Chondrocyte (in vitro differentiated cells): ENCODE results near the gene SPATA21. TPM values are rescaled to one million over a fixed set of nuclear protein-coding genes. Genes with fewer than 3 reads are reported as not detected.
A peak's percentile ranks its signal among the peaks of the same experiment; 100 is the strongest.
"Not testable (repeated sequence)": the region's sequence is repeated elsewhere in the genome, so short reads cannot be mapped to it uniquely, and the experiment has no call there.

Experiments
- DNase-seq: peaks from one replicate; pipeline ENCODE4 v3.0.0; 2021; ENCODE audit warnings: mixed read lengths, low spot score
- H3K27ac Mint-ChIP-seq: one replicate; pipeline ENCODE4 v1.8.0; 2021; ENCODE audit warnings: mild to moderate bottlenecking, moderate library complexity, mixed read lengths; ENCODE audit not compliant: unreplicated experiment
- H3K27me3 Mint-ChIP-seq: 2 replicates; pipeline ENCODE4 v1.8.0; 2021; ENCODE audit warnings: low read depth, mixed read lengths
- H3K36me3 Mint-ChIP-seq: 2 replicates; pipeline ENCODE4 v1.8.0; 2021; ENCODE audit warnings: low read depth, mixed read lengths
- H3K4me1 Mint-ChIP-seq: 2 replicates; pipeline ENCODE4 v1.8.0; 2021; ENCODE audit warnings: low read depth, mild to moderate bottlenecking, mixed read lengths
- H3K4me3 Mint-ChIP-seq: one replicate; pipeline ENCODE4 v1.8.0; 2021; ENCODE audit warnings: mild to moderate bottlenecking, moderate library complexity, mixed read lengths; ENCODE audit not compliant: unreplicated experiment
- H3K9me3 Mint-ChIP-seq: 2 replicates; pipeline ENCODE4 v1.8.0; 2021; ENCODE audit warnings: low read depth, mixed read lengths
- total RNA-seq: library from RNA; stranded (reverse); gene quantifications from 3 replicates; pipeline ENCODE4 v1.2.1, GENCODE V29; 2021
- TF ChIP-seq, protein P1 (sequence below): fragments of 200-600 bp; sonication (generic); IDR thresholded peaks from 2 replicates; pipeline ENCODE4 v1.5.0; 2021; ENCODE audit warnings: antibody characterized with exemption, mild to moderate bottlenecking, moderate library complexity

The SPATA21 gene
- total RNA-seq, 1 donor from 2014 or later = not detected

DNA sequence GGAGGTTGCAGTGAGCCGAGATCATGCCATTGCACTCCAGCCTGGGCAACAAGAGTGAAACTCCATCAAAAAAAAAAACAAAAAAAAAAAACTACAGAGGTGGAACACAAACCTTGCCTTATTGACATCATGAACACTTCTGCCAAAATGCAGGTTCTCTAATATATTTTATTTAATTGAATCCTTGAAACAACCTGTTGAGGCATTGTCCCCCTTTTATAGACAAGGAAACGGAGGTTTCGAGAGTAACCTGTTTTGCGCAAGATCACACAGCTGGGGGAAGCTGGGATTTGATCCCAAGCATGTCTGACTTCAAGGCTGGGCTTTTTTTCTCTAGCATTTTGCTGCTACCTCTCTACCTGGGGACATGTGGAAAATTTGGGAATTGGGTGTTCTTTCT, 67.4 kb downstream of the SPATA21 start:
- H3K27me3 Mint-ChIP-seq = no peaks in the 10 kb centered on the region
- TF ChIP-seq, protein P1, sequence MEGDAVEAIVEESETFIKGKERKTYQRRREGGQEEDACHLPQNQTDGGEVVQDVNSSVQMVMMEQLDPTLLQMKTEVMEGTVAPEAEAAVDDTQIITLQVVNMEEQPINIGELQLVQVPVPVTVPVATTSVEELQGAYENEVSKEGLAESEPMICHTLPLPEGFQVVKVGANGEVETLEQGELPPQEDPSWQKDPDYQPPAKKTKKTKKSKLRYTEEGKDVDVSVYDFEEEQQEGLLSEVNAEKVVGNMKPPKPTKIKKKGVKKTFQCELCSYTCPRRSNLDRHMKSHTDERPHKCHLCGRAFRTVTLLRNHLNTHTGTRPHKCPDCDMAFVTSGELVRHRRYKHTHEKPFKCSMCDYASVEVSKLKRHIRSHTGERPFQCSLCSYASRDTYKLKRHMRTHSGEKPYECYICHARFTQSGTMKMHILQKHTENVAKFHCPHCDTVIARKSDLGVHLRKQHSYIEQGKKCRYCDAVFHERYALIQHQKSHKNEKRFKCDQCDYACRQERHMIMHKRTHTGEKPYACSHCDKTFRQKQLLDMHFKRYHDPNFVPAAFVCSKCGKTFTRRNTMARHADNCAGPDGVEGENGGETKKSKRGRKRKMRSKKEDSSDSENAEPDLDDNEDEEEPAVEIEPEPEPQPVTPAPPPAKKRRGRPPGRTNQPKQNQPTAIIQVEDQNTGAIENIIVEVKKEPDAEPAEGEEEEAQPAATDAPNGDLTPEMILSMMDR = no peak
- no peak overlapping the region for H3K4me3 Mint-ChIP-seq
- no peak overlapping the region for H3K27ac Mint-ChIP-seq
- peaks cover 54% of the 10 kb centered on the region for H3K4me1 Mint-ChIP-seq
- H3K9me3 Mint-ChIP-seq = no peaks in the 10 kb centered on the region
- H3K36me3 Mint-ChIP-seq = peaks cover 3% of the 10 kb centered on the region
- no peak for DNase-seq

DNA sequence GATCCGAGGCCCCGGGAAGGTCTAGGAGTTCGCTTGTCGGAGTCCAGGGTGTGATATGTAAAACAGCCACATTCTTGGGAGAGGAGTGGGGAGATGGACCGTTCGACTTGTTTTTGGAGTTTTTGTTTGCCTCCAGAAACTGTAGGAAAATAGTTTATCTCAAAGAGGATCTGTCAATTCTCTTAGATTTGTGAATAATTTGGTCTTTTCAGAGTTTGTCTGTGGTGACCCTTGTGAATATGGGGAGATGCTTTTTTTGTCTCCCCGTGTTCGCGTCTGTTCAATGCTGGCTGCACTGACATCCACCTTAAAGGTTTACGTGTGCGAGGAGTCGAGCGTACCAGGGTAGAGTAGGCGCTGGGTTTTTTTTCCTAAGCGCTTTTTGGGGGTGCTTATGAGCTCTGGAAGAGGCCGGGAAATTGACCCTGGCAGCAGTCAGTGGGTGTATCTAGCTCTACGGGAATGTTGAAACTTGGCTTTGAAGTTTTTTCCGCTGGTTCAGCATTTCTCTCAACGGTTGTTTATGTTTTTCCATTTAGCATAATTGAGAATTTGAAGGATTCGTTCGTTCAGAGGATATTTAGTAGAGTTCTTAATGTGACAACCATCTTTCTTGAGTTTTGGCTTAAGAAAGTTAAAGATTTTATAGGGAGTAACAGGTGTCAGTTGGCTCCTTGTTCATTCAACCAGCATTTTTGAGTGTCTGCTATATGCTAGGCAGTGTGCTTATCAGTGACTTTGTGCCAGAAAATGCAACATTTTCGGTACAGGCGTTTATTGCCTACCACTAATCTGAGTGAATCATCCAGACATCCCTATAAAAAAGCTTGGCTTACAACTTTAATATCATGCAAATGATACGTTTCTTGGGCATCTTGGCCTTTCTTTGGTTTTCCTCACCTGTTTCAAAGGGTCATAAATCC, 69.0 kb downstream of the SPATA21 start:
- H3K27me3 Mint-ChIP-seq = no peaks in the 10 kb centered on the region
- DNase-seq = no peak
- H3K9me3 Mint-ChIP-seq = no peaks in the 10 kb centered on the region
- peaks cover 44% of the 10 kb centered on the region for H3K4me1 Mint-ChIP-seq
- peak overlapping the region; percentile 95 for H3K4me3 Mint-ChIP-seq
- H3K36me3 Mint-ChIP-seq = peaks cover 3% of the 10 kb centered on the region
- peak overlapping the region; percentile 99 for H3K27ac Mint-ChIP-seq
- TF ChIP-seq, protein P1 = no peak

- H3K36me3 Mint-ChIP-seq = no peaks in the 10 kb centered on the region
- TF ChIP-seq, protein P1 = peak; percentile 56
- H3K27ac Mint-ChIP-seq = peak overlapping the region; percentile 99
- DNase-seq = peak; percentile 91
- no peaks in the 10 kb centered on the region for H3K27me3 Mint-ChIP-seq
- no peaks in the 10 kb centered on the region for H3K9me3 Mint-ChIP-seq
- H3K4me1 Mint-ChIP-seq = peaks cover 40% of the 10 kb centered on the region
- H3K4me3 Mint-ChIP-seq = peak overlapping the region; percentile 95
Observed at GRCh38 chr1:16367258-16367967, 69.8 kb downstream of the SPATA21 start.

DNA sequence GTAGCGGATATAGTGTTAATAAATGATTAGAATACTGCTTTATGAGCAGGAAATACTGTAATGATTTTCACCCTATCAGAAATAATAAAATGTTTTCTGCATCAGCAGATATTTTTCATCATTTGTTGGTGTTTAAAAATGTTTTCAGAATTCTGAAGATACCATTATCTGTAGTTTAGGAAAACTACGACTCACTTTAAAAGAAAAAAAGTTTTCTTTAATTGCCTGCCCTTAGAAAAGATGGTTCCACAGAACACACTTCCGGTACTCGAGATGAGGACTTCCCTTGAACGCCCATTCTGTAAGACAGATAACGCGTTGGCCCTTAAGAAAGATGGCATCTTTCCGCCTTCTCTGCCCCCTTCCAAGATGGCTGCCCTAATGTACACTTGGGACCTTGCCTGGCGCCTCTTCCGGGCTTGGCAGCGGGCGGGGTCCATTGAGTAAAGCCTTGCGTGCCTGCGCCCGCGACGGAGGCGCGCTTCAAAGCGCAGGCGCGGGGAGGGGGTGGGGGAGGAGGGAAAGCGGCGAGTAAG, 70.4 kb downstream of the SPATA21 start, which contains the start of gene SZRD1:
SZRD1 (plus strand) TSS at position 521 of the 536 bp plus-strand sequence. CDS start 16 bp downstream, outside the sequence.
- Mint-ChIP-seq H3K36me3 (no peaks in the 10 kb centered on the region), H3K27me3 (no peaks in the 10 kb centered on the region), H3K4me3 (peak within 1 kb of the TSS; percentile 95), H3K9me3 (no peaks in the 10 kb centered on the region), H3K27ac (peak within 1 kb of the TSS; percentile 99), H3K4me1 (peaks cover 34% of the 10 kb centered on the region)
- peak; percentile 96 for DNase-seq
- TF ChIP-seq, protein P1 = no peak

DNA sequence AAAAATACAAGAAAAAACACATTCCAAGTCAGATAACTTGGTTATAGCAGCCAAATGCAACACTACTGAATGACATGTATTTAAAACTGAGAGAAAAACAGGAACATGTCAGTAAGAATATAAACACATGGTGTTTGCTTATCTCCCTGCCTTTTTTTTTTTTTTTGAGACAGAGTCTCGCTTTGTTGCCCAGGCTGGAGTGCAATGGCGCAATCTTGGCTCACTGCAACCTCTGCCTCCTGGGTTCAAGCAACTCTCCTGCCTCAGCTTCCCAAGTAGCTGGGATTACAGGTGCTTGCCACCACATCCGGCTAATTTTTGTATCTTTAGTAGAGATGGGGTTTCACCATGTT, 72.1 kb downstream of the SPATA21 start:
- peaks cover 26% of the 10 kb centered on the region for H3K4me1 Mint-ChIP-seq
- not testable (repeated sequence) for H3K4me3 Mint-ChIP-seq, H3K9me3 Mint-ChIP-seq, DNase-seq, H3K27me3 Mint-ChIP-seq, H3K36me3 Mint-ChIP-seq
- H3K27ac Mint-ChIP-seq = peak overlapping the region; percentile 17
